HEK293 (cell line): ENCODE measurements around the gene MTMR12.

Source experiments
- CTCF ChIA-PET: fragments of 350-600 bp; formaldehyde crosslinking; extraction: SDS; loops from one replicate; lab custom pipeline; 2021; ENCODE audit warnings: antibody characterized with exemption; lab: Yijun Ruan, JAX
- POLR2A ChIA-PET: fragments of 300-600 bp; formaldehyde crosslinking; extraction: SDS; loops from one replicate; lab custom pipeline; 2020; ENCODE audit warnings: antibody characterized with exemption, inconsistent platforms; lab: Yijun Ruan, JAX
- H3K27ac ChIP-seq: fragments of 200-500 bp; sonication (Bioruptor generic); 2 replicates; pipeline ENCODE4 v1.5.1; 2014; ENCODE audit warnings: low read depth, low read length, control low read depth, inconsistent platforms; ENCODE audit errors: extremely low read depth
- H3K36me3 ChIP-seq, 2 experiments: fragments of 200-500 bp in 1 of 2; sonication (Bioruptor generic) in 1 of 2; 1 replicate in 1 of 2; 2 replicates in 1 of 2; pipeline ENCODE4 v1.5.1; 2014 to 2017; ENCODE audit warnings: inconsistent platforms in 2 of 2, low read length in 2 of 2; ENCODE audit not compliant: control insufficient read depth in 2 of 2, insufficient read depth in 1 of 2
- H3K4me1 ChIP-seq: fragments of 200-500 bp; sonication (Bioruptor generic); 2 replicates; pipeline ENCODE4 v1.5.1; 2014; ENCODE audit warnings: mild to moderate bottlenecking, low read length, inconsistent platforms; ENCODE audit not compliant: control insufficient read depth, insufficient read depth
- H3K4me3 ChIP-seq: 2 replicates; pipeline ENCODE4 v1.5.1; 2011; ENCODE audit warnings: low read depth, mild to moderate bottlenecking, control low read depth, low read length, moderate library complexity
- H3K9me3 ChIP-seq: fragments of 200-500 bp; sonication (Bioruptor generic); 2 replicates; pipeline ENCODE4 v1.5.1; 2014; ENCODE audit warnings: low read depth, low read length, inconsistent platforms; ENCODE audit not compliant: control insufficient read depth, insufficient read depth
- IKZF3 ChIP-seq: fragments of 450-650 bp; IDR thresholded peaks from 2 replicates; pipeline ENCODE4 v1.5.0; 2018; ENCODE audit warnings: missing biosample characterization, mild to moderate bottlenecking, missing genetic modification characterization, moderate library complexity
- PRDM2 ChIP-seq: fragments of 450-650 bp; formaldehyde crosslinking; IDR thresholded peaks from 2 replicates; pipeline ENCODE4 v1.5.1; 2016; ENCODE audit warnings: missing biosample characterization, missing genetic modification characterization, borderline replicate concordance
- SETDB1 ChIP-seq: IDR thresholded peaks from one replicate; pipeline ENCODE4 v1.6.1; 2017; ENCODE audit warnings: mild to moderate bottlenecking, low read length, moderate library complexity, mixed read lengths; ENCODE audit not compliant: insufficient read length
- SP3 ChIP-seq: fragments of 450-650 bp; formaldehyde crosslinking; IDR thresholded peaks from 2 replicates; pipeline ENCODE4 v1.5.1; 2016; ENCODE audit warnings: missing biosample characterization, missing genetic modification characterization
- YY2 ChIP-seq: fragments of 450-650 bp; formaldehyde crosslinking; IDR thresholded peaks from 2 replicates; pipeline ENCODE4 v1.5.1; 2016; ENCODE audit warnings: missing biosample characterization, missing genetic modification characterization
- ZBTB17 ChIP-seq: fragments of 450-650 bp; formaldehyde crosslinking; IDR thresholded peaks from 2 replicates; pipeline ENCODE4 v1.5.1; 2016; ENCODE audit warnings: missing biosample characterization, missing genetic modification characterization
- ZBTB48 ChIP-seq: fragments of 450-650 bp; formaldehyde crosslinking; IDR thresholded peaks from 2 replicates; pipeline ENCODE4 v1.5.1; 2016; ENCODE audit warnings: missing biosample characterization, missing genetic modification characterization
- ZNF121 ChIP-seq: fragments of 450-650 bp; formaldehyde crosslinking; IDR thresholded peaks from 2 replicates; pipeline ENCODE4 v1.5.1; 2016; ENCODE audit warnings: missing biosample characterization, missing genetic modification characterization
- ZNF132 ChIP-seq: fragments of 450-650 bp; formaldehyde crosslinking; IDR thresholded peaks from 2 replicates; pipeline ENCODE4 v1.5.1; 2017; ENCODE audit warnings: missing biosample characterization, missing genetic modification characterization, borderline replicate concordance
- ZNF394 ChIP-seq: fragments of 450-650 bp; formaldehyde crosslinking; IDR thresholded peaks from 2 replicates; pipeline ENCODE4 v1.5.1; 2016; ENCODE audit warnings: missing biosample characterization, missing genetic modification characterization, mild to moderate bottlenecking, moderate library complexity, borderline replicate concordance
- ZNF416 ChIP-seq: fragments of 450-650 bp; formaldehyde crosslinking; IDR thresholded peaks from 2 replicates; pipeline ENCODE4 v1.5.1; 2016; ENCODE audit warnings: missing biosample characterization, missing genetic modification characterization
- ZNF514 ChIP-seq: fragments of 450-650 bp; formaldehyde crosslinking; IDR thresholded peaks from 2 replicates; pipeline ENCODE4 v1.5.1; 2016; ENCODE audit warnings: missing biosample characterization, missing genetic modification characterization
- ZNF521 ChIP-seq: fragments of 450-650 bp; formaldehyde crosslinking; IDR thresholded peaks from 2 replicates; pipeline ENCODE4 v1.5.1; 2017; ENCODE audit warnings: missing biosample characterization, mild to moderate bottlenecking, missing genetic modification characterization
- ZNF561 ChIP-seq: fragments of 450-650 bp; IDR thresholded peaks from 2 replicates; pipeline ENCODE4 v1.5.1; 2018; ENCODE audit warnings: missing biosample characterization, missing genetic modification characterization, borderline replicate concordance
- ZNF626 ChIP-seq: fragments of 450-650 bp; sonication (Bioruptor Pico); formaldehyde crosslinking; IDR thresholded peaks from 2 replicates; pipeline ENCODE4 v1.5.1; 2018; ENCODE audit warnings: missing biosample characterization, missing genetic modification characterization, inconsistent platforms
- ZNF677 ChIP-seq: fragments of 450-650 bp; IDR thresholded peaks from 2 replicates; pipeline ENCODE4 v1.5.0; 2018; ENCODE audit warnings: missing biosample characterization, mild to moderate bottlenecking, missing genetic modification characterization, moderate library complexity
- ZNF791 ChIP-seq: fragments of 450-650 bp; formaldehyde crosslinking; IDR thresholded peaks from 2 replicates; pipeline ENCODE4 v1.5.1; 2016; ENCODE audit warnings: missing biosample characterization, missing genetic modification characterization
- ZNF843 ChIP-seq: fragments of 450-650 bp; formaldehyde crosslinking; IDR thresholded peaks from 2 replicates; pipeline ENCODE4 v1.5.1; 2016; ENCODE audit warnings: missing biosample characterization, missing genetic modification characterization

Gene MTMR12

GRCh38 chr5:32239385-32239784 is 73.4 kb downstream of the MTMR12 start:
- no peak overlapping the region for H3K4me3 ChIP-seq
- H3K9me3 ChIP-seq, result no peaks in the 10 kb centered on the region
- peaks cover 45 to 75% of the 10 kb centered on the region in 2 experiments for H3K36me3 ChIP-seq
- TF ChIP-seq YY2 (tag by site-specific recombination) (no peak), ZNF121 (tag by site-specific recombination) (no peak), ZNF521 (no peak), ZNF626 (tag by site-specific recombination) (no peak), ZNF514 (tag by site-specific recombination) (no peak)
- ChIA-PET CTCF (no interaction called here), POLR2A (no interaction called here)
- no peaks in the 10 kb centered on the region for H3K4me1 ChIP-seq
- H3K27ac ChIP-seq, result no peak overlapping the region

- H3K36me3 ChIP-seq, result peaks cover 28 to 78% of the 10 kb centered on the region in 2 experiments
- H3K27ac ChIP-seq, result no peak overlapping the region
- no peaks in the 10 kb centered on the region for H3K9me3 ChIP-seq
- H3K4me3 ChIP-seq, result no peak overlapping the region
- TF ChIP-seq IKZF3 (tag by site-specific recombination) (no peak), SETDB1 (no peak), ZBTB17 (tag by site-specific recombination) (no peak), ZNF132 (tag by site-specific recombination) (no peak), ZNF416 (tag by site-specific recombination) (no peak), PRDM2 (tag by site-specific recombination) (no peak), ZNF394 (tag by site-specific recombination) (no peak), ZNF843 (tag by site-specific recombination) (no peak), SP3 (no peak), ZNF677 (tag by site-specific recombination) (no peak), ZBTB48 (tag by site-specific recombination) (no peak), ZNF561 (no peak), ZNF791 (tag by site-specific recombination) (no peak)
- CTCF ChIA-PET, result interaction anchor here (0.7 to 4.8 kb wide), 8 partner anchors 14 to 378 kb away, joined by 3 to 86 read pairs (median 7); no protein-coding TSS in a partner anchor
- POLR2A ChIA-PET, result no interaction called here
- H3K4me1 ChIP-seq, result no peaks in the 10 kb centered on the region
Observed at GRCh38 chr5:32233696-32234447, 78.9 kb downstream of the MTMR12 start.
